WTC11 (cell line): ENCODE measurements around the gene MANBA.

Experiments
- ATF3 ChIP-seq: sonication (generic); formaldehyde crosslinking; conservative IDR thresholded peaks from 2 replicates; pipeline ENCODE4 v1.8.1; 2022; ENCODE audit warnings: mild to moderate bottlenecking, missing genetic modification reagents
- CBFB ChIP-seq: sonication (generic); formaldehyde crosslinking; IDR thresholded peaks from 2 replicates; pipeline ENCODE4 v1.8.1; 2022; ENCODE audit warnings: mild to moderate bottlenecking, low read depth, missing genetic modification reagents
- CTCF ChIP-seq: fragments of 200-600 bp; IDR thresholded peaks from 2 replicates; pipeline ENCODE4 v1.8.0; 2022; ENCODE audit warnings: antibody characterized with exemption
- KAT7 ChIP-seq: sonication (generic); formaldehyde crosslinking; IDR thresholded peaks from 2 replicates; pipeline ENCODE4 v1.8.1; 2023; ENCODE audit warnings: missing genetic modification reagents, mild to moderate bottlenecking, borderline replicate concordance
- NR1H2 ChIP-seq: sonication (generic); formaldehyde crosslinking; IDR thresholded peaks from 2 replicates; pipeline ENCODE4 v1.9.0; 2021; ENCODE audit warnings: mild to moderate bottlenecking, moderate library complexity, missing genetic modification reagents
- PRDM15 ChIP-seq: sonication (generic); formaldehyde crosslinking; IDR thresholded peaks from 2 replicates; pipeline ENCODE4 v1.8.0; 2022; ENCODE audit warnings: missing genetic modification reagents
- TP53 ChIP-seq: sonication (generic); formaldehyde crosslinking; IDR thresholded peaks from 2 replicates; pipeline ENCODE4 v1.8.1; 2023; ENCODE audit warnings: mild to moderate bottlenecking, missing genetic modification reagents
- ZNF671 ChIP-seq: fragments of 250-450 bp; sonication (Bioruptor Pico); IDR thresholded peaks from 2 replicates; pipeline ENCODE4 v1.8.0; 2021; ENCODE audit warnings: mild to moderate bottlenecking
- TF ChIP-seq, protein P1 (sequence below): sonication (generic); formaldehyde crosslinking; IDR thresholded peaks from 2 replicates; pipeline ENCODE4 v1.8.1; 2022; ENCODE audit warnings: low read depth, mild to moderate bottlenecking, moderate library complexity, missing genetic modification reagents, borderline replicate concordance
- TF ChIP-seq, protein P2 (sequence below): sonication (generic); formaldehyde crosslinking; IDR thresholded peaks from 2 replicates; pipeline ENCODE4 v1.8.0; 2022; ENCODE audit warnings: mild to moderate bottlenecking, missing genetic modification reagents
- TF ChIP-seq, protein P3 (sequence below): fragments of 250-450 bp; sonication (Bioruptor Pico); IDR thresholded peaks from 2 replicates; pipeline ENCODE4 v1.8.0; 2021; ENCODE audit warnings: mild to moderate bottlenecking
- TF ChIP-seq, protein P4 (sequence below): sonication (generic); formaldehyde crosslinking; IDR thresholded peaks from 2 replicates; pipeline ENCODE4 v1.8.1; 2023; ENCODE audit warnings: mild to moderate bottlenecking, moderate library complexity, missing genetic modification reagents

DNA sequence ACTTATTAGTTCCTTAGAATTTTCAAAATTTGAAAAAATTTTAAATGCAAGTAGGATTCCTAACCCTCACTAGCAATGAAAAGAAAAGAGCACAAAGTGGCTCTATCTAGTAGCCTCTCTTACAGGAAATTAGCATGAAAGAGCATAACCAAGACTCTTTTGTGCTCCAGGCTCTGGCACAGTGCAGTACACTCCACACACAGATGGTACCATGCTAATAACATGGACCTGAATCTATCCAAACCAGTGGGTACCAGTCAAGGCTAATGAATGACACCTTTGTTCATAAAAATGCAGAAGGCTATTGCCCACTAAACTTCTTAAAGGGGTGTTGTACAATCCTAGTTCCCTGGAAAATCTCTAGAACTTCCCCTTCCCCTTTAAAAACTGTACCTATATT, 119.0 kb downstream of the MANBA start:
- TF ChIP-seq, protein P1, sequence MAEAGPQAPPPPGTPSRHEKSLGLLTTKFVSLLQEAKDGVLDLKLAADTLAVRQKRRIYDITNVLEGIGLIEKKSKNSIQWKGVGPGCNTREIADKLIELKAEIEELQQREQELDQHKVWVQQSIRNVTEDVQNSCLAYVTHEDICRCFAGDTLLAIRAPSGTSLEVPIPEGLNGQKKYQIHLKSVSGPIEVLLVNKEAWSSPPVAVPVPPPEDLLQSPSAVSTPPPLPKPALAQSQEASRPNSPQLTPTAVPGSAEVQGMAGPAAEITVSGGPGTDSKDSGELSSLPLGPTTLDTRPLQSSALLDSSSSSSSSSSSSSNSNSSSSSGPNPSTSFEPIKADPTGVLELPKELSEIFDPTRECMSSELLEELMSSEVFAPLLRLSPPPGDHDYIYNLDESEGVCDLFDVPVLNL (CRISPR knock-in tag) = no peak
- no peak for TF ChIP-seq TP53 (CRISPR knock-in tag)
- no peak for TF ChIP-seq CBFB (CRISPR knock-in tag)
- no peak for TF ChIP-seq CTCF
- no peak for TF ChIP-seq ZNF671 (CRISPR knock-in tag)
- TF ChIP-seq KAT7 = no peak
- no peak for TF ChIP-seq NR1H2 (CRISPR knock-in tag)
- no peak for TF ChIP-seq PRDM15
- TF ChIP-seq, protein P2, sequence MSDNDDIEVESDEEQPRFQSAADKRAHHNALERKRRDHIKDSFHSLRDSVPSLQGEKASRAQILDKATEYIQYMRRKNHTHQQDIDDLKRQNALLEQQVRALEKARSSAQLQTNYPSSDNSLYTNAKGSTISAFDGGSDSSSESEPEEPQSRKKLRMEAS = no peak
- no peak for TF ChIP-seq ATF3
- TF ChIP-seq, protein P3, sequence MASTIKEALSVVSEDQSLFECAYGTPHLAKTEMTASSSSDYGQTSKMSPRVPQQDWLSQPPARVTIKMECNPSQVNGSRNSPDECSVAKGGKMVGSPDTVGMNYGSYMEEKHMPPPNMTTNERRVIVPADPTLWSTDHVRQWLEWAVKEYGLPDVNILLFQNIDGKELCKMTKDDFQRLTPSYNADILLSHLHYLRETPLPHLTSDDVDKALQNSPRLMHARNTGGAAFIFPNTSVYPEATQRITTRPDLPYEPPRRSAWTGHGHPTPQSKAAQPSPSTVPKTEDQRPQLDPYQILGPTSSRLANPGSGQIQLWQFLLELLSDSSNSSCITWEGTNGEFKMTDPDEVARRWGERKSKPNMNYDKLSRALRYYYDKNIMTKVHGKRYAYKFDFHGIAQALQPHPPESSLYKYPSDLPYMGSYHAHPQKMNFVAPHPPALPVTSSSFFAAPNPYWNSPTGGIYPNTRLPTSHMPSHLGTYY (CRISPR knock-in tag) = no peak
- TF ChIP-seq, protein P4, sequence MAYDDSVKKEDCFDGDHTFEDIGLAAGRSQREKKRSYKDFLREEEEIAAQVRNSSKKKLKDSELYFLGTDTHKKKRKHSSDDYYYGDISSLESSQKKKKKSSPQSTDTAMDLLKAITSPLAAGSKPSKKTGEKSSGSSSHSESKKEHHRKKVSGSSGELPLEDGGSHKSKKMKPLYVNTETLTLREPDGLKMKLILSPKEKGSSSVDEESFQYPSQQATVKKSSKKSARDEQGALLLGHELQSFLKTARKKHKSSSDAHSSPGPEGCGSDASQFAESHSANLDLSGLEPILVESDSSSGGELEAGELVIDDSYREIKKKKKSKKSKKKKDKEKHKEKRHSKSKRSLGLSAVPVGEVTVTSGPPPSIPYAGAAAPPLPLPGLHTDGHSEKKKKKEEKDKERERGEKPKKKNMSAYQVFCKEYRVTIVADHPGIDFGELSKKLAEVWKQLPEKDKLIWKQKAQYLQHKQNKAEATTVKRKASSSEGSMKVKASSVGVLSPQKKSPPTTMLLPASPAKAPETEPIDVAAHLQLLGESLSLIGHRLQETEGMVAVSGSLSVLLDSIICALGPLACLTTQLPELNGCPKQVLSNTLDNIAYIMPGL = no peak
